Psoas muscle (tissue), 8 donors: Measurements from ENCODE around the gene ZNF264. TPM values are rescaled to one million over a fixed set of nuclear protein-coding genes. Genes with fewer than 3 reads are reported as not detected.

ENCODE experiments used
- ATAC-seq, 4 donors: fragments of 200-7000 bp; cut with Tn5 transposase; one replicate each; pipeline ENCODE4 v1.9.1; 2020; ENCODE audit warnings: moderate library complexity in 3 of 4, mild to moderate bottlenecking in 2 of 4
- DNase-seq, 2 donors: peaks; one replicate each; pipeline ENCODE4 v3.0.0-alpha.2; 2020
- H3K27ac ChIP-seq: fragments of 200-600 bp; one replicate; pipeline ENCODE4 v1.8.0; 2022
- H3K27me3 ChIP-seq, 3 donors: fragments of 200-600 bp in 1 of 3; one replicate each; pipeline versions ENCODE4 v1.6.1 to v1.8.0; 2013 to 2022; ENCODE audit warnings: low read length in 2 of 3, mild to moderate bottlenecking in 2 of 3, moderate library complexity in 1 of 3; ENCODE audit not compliant: insufficient read depth in 3 of 3
- H3K36me3 ChIP-seq, 2 donors: fragments of 200-600 bp in 1 of 2; one replicate each; pipeline versions ENCODE4 v1.6.1 to v1.8.0; 2013 to 2022; ENCODE audit warnings: low read depth in 1 of 2, mild to moderate bottlenecking in 1 of 2, moderate library complexity in 1 of 2; ENCODE audit not compliant: insufficient read depth in 1 of 2
- H3K4me1 ChIP-seq: fragments of 200-600 bp; one replicate; pipeline ENCODE4 v1.8.0; 2022
- H3K4me3 ChIP-seq: fragments of 200-600 bp; one replicate; pipeline ENCODE4 v1.8.0; 2022; ENCODE audit warnings: mild to moderate bottlenecking
- H3K9me3 ChIP-seq: fragments of 200-600 bp; one replicate; pipeline ENCODE4 v1.8.0; 2022
- CTCF ChIP-seq: fragments of 200-600 bp; IDR thresholded peaks from one replicate; pipeline ENCODE4 v1.8.0; 2022; ENCODE audit warnings: antibody characterized with exemption
- WGBS, 3 donors: extraction: QIAGEN DNeasy Blood & Tissue Kit; methylation state at CpG; one replicate each; pipeline versions ENCODE4 v1.1.6 to v1.1.7; 2013; 5-methylcytosine and 5-hydroxymethylcytosine counted together
- intact Hi-C, 2 donors: fragments of 100-400 bp; cut with DNase I; formaldehyde crosslinking; loops; one replicate each; pipeline versions ENCODE4 v1.11.0 to v1.14.2; 2022
- polyA plus RNA-seq, 3 donors: library from polyadenylated mRNA; stranded (reverse); fragments of 200-250 nt; gene quantifications; one replicate each; pipeline ENCODE4 v1.2.3, GENCODE V29; 2013
- total RNA-seq, 4 donors: library from RNA; stranded (reverse); fragmentation: NEBNext Ultra II Directional in 2 of 4; extraction: Animal tissue kit (Norgen Biotek cat#: 25700) in 2 of 4; gene quantifications; one replicate each; pipeline versions ENCODE4 v1.2.1 to v1.2.4, GENCODE V29; 2021 to 2023
- donor health status: healthy with polysubstance abuse.
- donor health status: DM: no; HTN: no; CAD: no; lungs with moderate emphysema.
- donor health status: Bipolar disorder and iron deficiency.
- donor health status: healthy.
- donor health status: DM: yes; HTN: yes; CAD: no.
- donor health status: DM: no; HTN: no; CAD: no.
- donor health status: DM: no; HTN: no; CAD: no.
- donor health status: DM: yes; HTN: yes; CAD: no.

Gene ZNF264
- total and polyA plus RNA-seq, 7 donors = 2.3 to 20.3 (median 14.6) TPM

GRCh38 chr19:57262044-57262443 lies 70.7 kb downstream of the ZNF264 start:
- H3K4me1 ChIP-seq = no peaks in the 10 kb centered on the region
- H3K9me3 ChIP-seq = no peaks in the 10 kb centered on the region
- H3K4me3 ChIP-seq = no peak overlapping the region
- DNase-seq (no peak), ATAC-seq (no peak)
- intact Hi-C loops = no loop called here
- 87 to 91% (median 90%) methylated on average over 3 of the region's 3 CpGs for WGBS, 3 donors
- no peak for TF ChIP-seq CTCF
- H3K36me3 ChIP-seq = peaks cover 3 to 29% of the 10 kb centered on the region in 2 donors
- no peak overlapping the region for H3K27ac ChIP-seq
- H3K27me3 ChIP-seq = no peaks in the 10 kb centered on the region

GRCh38 chr19:57263244-57263741 lies 72.0 kb downstream of the ZNF264 start:
- TF ChIP-seq CTCF = no peak
- Histone ChIP-seq H3K4me3 (no peak overlapping the region), H3K27ac (no peak overlapping the region), H3K9me3 (no peaks in the 10 kb centered on the region), H3K36me3 (peaks cover 3 to 27% of the 10 kb centered on the region in 2 donors), H3K4me1 (no peaks in the 10 kb centered on the region), H3K27me3 (no peaks in the 10 kb centered on the region)
- no peak for ATAC-seq
- 86 to 95% (median 88%) methylated on average over 1 of the region's 1 CpG for WGBS, 3 donors
- intact Hi-C loops = no loop called here
- no peak for DNase-seq

- Histone ChIP-seq H3K4me1 (no peaks in the 10 kb centered on the region), H3K27me3 (no peaks in the 10 kb centered on the region), H3K36me3 (peaks cover 0 to 14% of the 10 kb centered on the region in 2 donors), H3K9me3 (no peaks in the 10 kb centered on the region), H3K4me3 (no peak overlapping the region), H3K27ac (no peak overlapping the region)
- DNase-seq = no peak
- WGBS, 3 donors = 82 to 90% (median 90%) methylated on average over 3 of the region's 3 CpGs
- no peak for TF ChIP-seq CTCF
- intact Hi-C loops = no loop called here
- ATAC-seq = no peak
Observed at GRCh38 chr19:57267291-57267690, 76.0 kb downstream of the ZNF264 start.

- Histone ChIP-seq H3K4me1 (no peaks in the 10 kb centered on the region), H3K27me3 (no peaks in the 10 kb centered on the region), H3K27ac (no peak overlapping the region), H3K9me3 (no peaks in the 10 kb centered on the region), H3K4me3 (no peak overlapping the region), H3K36me3 (peaks cover 0 to 31% of the 10 kb centered on the region in 2 donors)
- intact Hi-C loops = no loop called here
- 81 to 94% (median 85%) methylated on average over 4 of the region's 4 CpGs for WGBS, 3 donors
- no peak for ATAC-seq
- no peak for TF ChIP-seq CTCF
- no peak for DNase-seq
Observed at GRCh38 chr19:57269515-57270250, 78.4 kb downstream of the ZNF264 start.
